CD14-positive monocyte (primary cell): Measurements from ENCODE around the gene CYB5A. TPM values are rescaled to one million over a fixed set of nuclear protein-coding genes. Genes with fewer than 3 reads are reported as not detected.
A peak's percentile ranks its signal among the peaks of the same experiment; 100 is the strongest.

Experiments used
- DNase-seq, 3 donors: peaks; one replicate each; pipeline ENCODE4 v3.0.0-alpha.2; 2011 to 2022
- H2AFZ ChIP-seq: 2 replicates; pipeline ENCODE4 v1.6.0; 2012; ENCODE audit warnings: mild to moderate bottlenecking, low read depth, low read length, inconsistent platforms; ENCODE audit not compliant: insufficient read depth, poor library complexity, severe bottlenecking
- H3K27ac ChIP-seq, 2 donors: 1 replicate in 1 of 2; 2 replicates in 1 of 2; pipeline ENCODE4 v1.5.1; 2012 to 2013; ENCODE audit warnings: low read length in 2 of 2, control low read depth in 1 of 2, inconsistent platforms in 1 of 2, low read depth in 1 of 2, mild to moderate bottlenecking in 1 of 2
- H3K27me3 ChIP-seq, 2 donors: one replicate each; pipeline versions ENCODE4 v1.6.0 to v1.6.1; 2011 to 2013; ENCODE audit warnings: low read length in 2 of 2; ENCODE audit not compliant: control insufficient read depth in 2 of 2, insufficient read depth in 2 of 2
- H3K36me3 ChIP-seq, 2 donors: replicated peaks in 1 of 2; 1 replicate in 1 of 2; 2 replicates in 1 of 2; pipeline versions ENCODE4 v1.5.1 to v1.6.1; 2012 to 2013; ENCODE audit warnings: low read length in 2 of 2, control low read depth in 1 of 2, inconsistent platforms in 1 of 2, mild to moderate bottlenecking in 1 of 2; ENCODE audit not compliant: insufficient read depth in 2 of 2, control insufficient read depth in 1 of 2
- H3K4me1 ChIP-seq, 2 donors: 1 replicate in 1 of 2; 2 replicates in 1 of 2; pipeline versions ENCODE4 v1.5.1 to v1.6.1; 2012 to 2013; ENCODE audit warnings: low read length in 2 of 2, control low read depth in 1 of 2, inconsistent platforms in 1 of 2, mild to moderate bottlenecking in 1 of 2, moderate library complexity in 1 of 2; ENCODE audit not compliant: insufficient read depth in 2 of 2, control insufficient read depth in 1 of 2
- H3K4me2 ChIP-seq: replicated peaks from 2 replicates; pipeline ENCODE3; 2012; ENCODE audit warnings: low read length, moderate library complexity, mild to moderate bottlenecking; ENCODE audit not compliant: poor library complexity, severe bottlenecking; ENCODE audit errors: extremely low read depth
- H3K4me3 ChIP-seq, 3 experiments: fragments of 200-600 bp in 1 of 3; sonication (generic) in 1 of 3; replicated peaks in 1 of 3; 1 replicate in 2 of 3; 2 replicates in 1 of 3; pipeline ENCODE4 v1.5.1; 2011 to 2013; ENCODE audit warnings: low read length in 3 of 3, mild to moderate bottlenecking in 3 of 3, control low read depth in 2 of 3, low read depth in 2 of 3, inconsistent platforms in 1 of 3, moderate library complexity in 1 of 3
- H3K79me2 ChIP-seq: 2 replicates; pipeline ENCODE4 v1.6.0; 2012; ENCODE audit warnings: mild to moderate bottlenecking, control low read depth, inconsistent platforms, low read length, moderate library complexity; ENCODE audit not compliant: insufficient read depth
- H3K9ac ChIP-seq: 2 replicates; pipeline ENCODE4 v1.6.0; 2017; ENCODE audit warnings: low read length, mild to moderate bottlenecking; ENCODE audit not compliant: insufficient read depth, poor library complexity, severe bottlenecking
- H3K9me3 ChIP-seq, 2 donors: replicated peaks in 1 of 2; 1 replicate in 1 of 2; 2 replicates in 1 of 2; pipeline versions ENCODE4 v1.5.1 to v1.6.1; 2012 to 2013; ENCODE audit warnings: low read length in 2 of 2, control low read depth in 1 of 2; ENCODE audit not compliant: control insufficient read depth in 1 of 2, insufficient read depth in 1 of 2
- H4K20me1 ChIP-seq: 2 replicates; pipeline ENCODE4 v1.6.0; 2012; ENCODE audit warnings: mild to moderate bottlenecking, low read length, control low read depth, moderate library complexity; ENCODE audit not compliant: insufficient read depth
- H3K27ac Mint-ChIP-seq, 7 donors: one replicate each; pipeline ENCODE4 v1.8.0; 2020; ENCODE audit warnings: mild to moderate bottlenecking in 7 of 7, mixed read lengths in 7 of 7, moderate library complexity in 6 of 7, inconsistent platforms in 2 of 7
- H3K27me3 Mint-ChIP-seq, 3 donors: one replicate each; pipeline ENCODE4 v1.8.0; 2021 to 2022; ENCODE audit warnings: low read depth in 3 of 3, mild to moderate bottlenecking in 3 of 3, mixed read lengths in 3 of 3, moderate library complexity in 3 of 3, inconsistent platforms in 1 of 3
- H3K36me3 Mint-ChIP-seq, 2 donors: one replicate each; pipeline ENCODE4 v1.8.0; 2020; ENCODE audit warnings: mixed read lengths in 2 of 2, inconsistent platforms in 1 of 2, mild to moderate bottlenecking in 1 of 2
- H3K4me1 Mint-ChIP-seq: one replicate; pipeline ENCODE4 v1.8.0; 2020; ENCODE audit warnings: mild to moderate bottlenecking, mixed read lengths
- H3K4me3 Mint-ChIP-seq, 2 donors: one replicate each; pipeline ENCODE4 v1.8.0; 2020; ENCODE audit warnings: mild to moderate bottlenecking in 2 of 2, mixed read lengths in 2 of 2, moderate library complexity in 1 of 2
- H3K9me3 Mint-ChIP-seq, 7 donors: one replicate each; pipeline ENCODE4 v1.8.0; 2020 to 2022; ENCODE audit warnings: mixed read lengths in 7 of 7, mild to moderate bottlenecking in 6 of 7, moderate library complexity in 6 of 7, inconsistent platforms in 2 of 7
- WGBS: methylation state at CpG from one replicate; pipeline ENCODE4 v1.1.5; 2013; ENCODE audit warnings: missing lambda C conversion rate; ENCODE audit not compliant: insufficient coverage; 5-methylcytosine and 5-hydroxymethylcytosine counted together
- intact Hi-C, 2 donors: fragments of 100-400 bp; cut with micrococcal nuclease; formaldehyde crosslinking; loops; one replicate each; pipeline versions ENCODE4 v1.15.0 to v1.15.1; 2023
- polyA plus RNA-seq, 3 donors: library from polyadenylated mRNA; depleted of rRNA in 1 of 3; unstranded in 2 of 3; stranded (reverse) in 1 of 3; fragments of 300-500 nt in 2 of 3; fragments of >200 nt in 1 of 3; fragmentation: Illumina TruSeq in 2 of 3; gene quantifications; 1 replicate in 2 of 3; 2 replicates in 1 of 3; pipeline ENCODE4 v1.2.3, GENCODE V29; 2012 to 2021
- TF ChIP-seq, protein P1 (sequence below): fragments of 200-600 bp; IDR thresholded peaks from one replicate; pipeline ENCODE4 v1.8.0; 2022; ENCODE audit warnings: antibody characterized with exemption, mild to moderate bottlenecking

Gene CYB5A
- polyA plus RNA-seq, 3 donors = 19.0 to 27.6 (median 22.4) TPM

DNA sequence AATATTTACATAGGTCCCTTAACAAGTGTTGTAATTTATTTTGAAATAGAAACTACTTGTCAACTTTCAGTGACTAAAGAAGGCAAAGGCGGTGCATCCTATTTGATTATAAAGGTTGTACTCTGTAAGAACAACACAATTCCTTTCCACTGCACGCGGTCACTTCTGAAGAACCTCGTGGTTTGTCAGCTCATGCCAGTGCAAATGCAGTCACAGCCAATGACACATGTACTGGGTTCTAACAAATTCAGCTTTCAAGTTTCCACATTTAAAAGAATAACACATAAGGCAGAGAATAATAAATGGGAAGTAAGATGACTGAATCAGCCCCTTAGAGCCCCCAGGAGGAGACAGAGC lies 39.7 kb downstream of the CYB5A start:
- WGBS = 0% methylated on average over 1 of the region's 4 CpGs
- Mint-ChIP-seq H3K4me3 (no peak overlapping the region), H3K4me1 (peaks cover 49% of the 10 kb centered on the region), H3K9me3 (peaks cover 0 to 2% (median 0%) of the 10 kb centered on the region in 7 donors), H3K27me3 (peaks cover 0 to 2% (median 2%) of the 10 kb centered on the region in 3 donors), H3K36me3 (peaks cover 8 to 23% of the 10 kb centered on the region in 2 donors), H3K27ac (peak overlapping the region; percentile 79 to 96 (median 91))
- Histone ChIP-seq H3K9ac (no peak overlapping the region), H3K79me2 (no peaks in the 10 kb centered on the region), H4K20me1 (no peaks in the 10 kb centered on the region), H3K36me3 (no peaks in the 10 kb centered on the region), H3K4me1 (peaks cover 42 to 48% of the 10 kb centered on the region in 2 donors), H3K4me2 (peak overlapping the region; percentile 35), H2AFZ (no peak overlapping the region), H3K27ac (peak overlapping the region; percentile 50 to 79), H3K27me3 (no peaks in the 10 kb centered on the region), H3K9me3 (no peaks in the 10 kb centered on the region), H3K4me3 (peak overlapping the region in 1 of 3 experiments; percentile 34)
- DNase-seq = peak; percentile 30 to 52 (median 49)
- TF ChIP-seq, protein P1, sequence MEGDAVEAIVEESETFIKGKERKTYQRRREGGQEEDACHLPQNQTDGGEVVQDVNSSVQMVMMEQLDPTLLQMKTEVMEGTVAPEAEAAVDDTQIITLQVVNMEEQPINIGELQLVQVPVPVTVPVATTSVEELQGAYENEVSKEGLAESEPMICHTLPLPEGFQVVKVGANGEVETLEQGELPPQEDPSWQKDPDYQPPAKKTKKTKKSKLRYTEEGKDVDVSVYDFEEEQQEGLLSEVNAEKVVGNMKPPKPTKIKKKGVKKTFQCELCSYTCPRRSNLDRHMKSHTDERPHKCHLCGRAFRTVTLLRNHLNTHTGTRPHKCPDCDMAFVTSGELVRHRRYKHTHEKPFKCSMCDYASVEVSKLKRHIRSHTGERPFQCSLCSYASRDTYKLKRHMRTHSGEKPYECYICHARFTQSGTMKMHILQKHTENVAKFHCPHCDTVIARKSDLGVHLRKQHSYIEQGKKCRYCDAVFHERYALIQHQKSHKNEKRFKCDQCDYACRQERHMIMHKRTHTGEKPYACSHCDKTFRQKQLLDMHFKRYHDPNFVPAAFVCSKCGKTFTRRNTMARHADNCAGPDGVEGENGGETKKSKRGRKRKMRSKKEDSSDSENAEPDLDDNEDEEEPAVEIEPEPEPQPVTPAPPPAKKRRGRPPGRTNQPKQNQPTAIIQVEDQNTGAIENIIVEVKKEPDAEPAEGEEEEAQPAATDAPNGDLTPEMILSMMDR = no peak
- intact Hi-C loops = loop anchor here in 1 of 2 donors (5.0 kb wide), 1 partner anchor 40 kb away; the partner anchor contains the start of gene CYB5A

DNA sequence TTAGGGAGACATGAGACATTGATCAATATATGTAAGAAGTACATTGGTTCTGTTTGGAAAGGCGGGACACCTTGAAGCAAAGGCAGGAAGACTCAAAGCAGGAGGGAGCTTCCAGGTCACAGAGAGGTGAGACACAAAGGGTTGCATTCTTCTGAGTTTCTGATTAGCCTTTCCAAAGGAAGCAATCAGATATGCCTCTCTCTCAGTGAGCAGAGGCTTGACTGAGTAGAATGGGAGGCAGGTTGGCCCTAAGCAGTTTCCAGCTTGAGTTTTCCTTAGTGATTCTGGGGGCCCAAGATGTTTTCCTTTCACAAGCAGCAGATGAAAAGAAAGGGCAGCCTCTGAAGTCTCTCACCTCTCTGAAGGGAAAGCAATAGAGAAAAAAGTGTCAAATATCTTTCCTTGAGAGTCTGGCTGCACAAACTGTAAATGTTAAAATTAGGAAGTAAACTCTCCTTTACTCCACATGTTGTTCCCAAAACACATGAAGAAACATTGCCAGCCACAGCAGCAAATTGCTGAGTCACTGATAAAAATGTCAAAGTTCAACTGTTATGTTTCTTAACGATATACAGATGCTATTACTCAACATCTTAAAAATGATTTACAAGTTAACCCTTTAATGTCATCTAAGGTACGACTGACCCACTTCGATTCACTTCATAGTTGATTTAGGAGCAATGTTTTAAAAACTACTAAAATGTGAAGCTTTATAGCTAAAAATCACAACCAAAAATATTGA lies 40.3 kb downstream of the CYB5A start:
- peaks cover 42 to 48% of the 10 kb centered on the region in 2 donors for H3K4me1 ChIP-seq
- Mint-ChIP-seq H3K4me3 (peak overlapping the region in 1 of 2 donors; percentile 60), H3K36me3 (peaks cover 8 to 23% of the 10 kb centered on the region in 2 donors), H3K4me1 (peaks cover 49% of the 10 kb centered on the region), H3K27ac (peak overlapping the region; percentile 82 to 96 (median 94)), H3K9me3 (peaks cover 0 to 2% (median 0%) of the 10 kb centered on the region in 7 donors), H3K27me3 (peaks cover 0 to 2% (median 2%) of the 10 kb centered on the region in 3 donors)
- no peaks in the 10 kb centered on the region for H3K27me3 ChIP-seq
- peak overlapping the region in 1 of 3 experiments; percentile 34 for H3K4me3 ChIP-seq
- no peaks in the 10 kb centered on the region for H4K20me1 ChIP-seq
- H3K27ac ChIP-seq = peak overlapping the region; percentile 34 to 79
- H3K36me3 ChIP-seq = no peaks in the 10 kb centered on the region
- no peak overlapping the region for H2AFZ ChIP-seq
- peak; percentile 72 to 87 (median 80) for DNase-seq
- no peak overlapping the region for H3K9ac ChIP-seq
- WGBS = 86% methylated on average over 1 of the region's 4 CpGs
- H3K4me2 ChIP-seq = peak overlapping the region; percentile 35
- TF ChIP-seq, protein P1 = no peak
- no peaks in the 10 kb centered on the region for H3K79me2 ChIP-seq
- no peaks in the 10 kb centered on the region for H3K9me3 ChIP-seq
- intact Hi-C loops = loop anchor here in 1 of 2 donors (5.0 kb wide), 1 partner anchor 41 kb away; the partner anchor contains the start of gene CYB5A
